Transverse colon (tissue), 4 donors: Measurements from ENCODE around the gene ZRANB3. TPM values are rescaled to one million over a fixed set of nuclear protein-coding genes. Genes with fewer than 3 reads are reported as not detected.
"Not testable (repeated sequence)": the region's sequence is repeated elsewhere in the genome, so short reads cannot be mapped to it uniquely, and the experiment has no call there.

Experiments
- DNase-seq: peaks from one replicate; pipeline ENCODE4 v3.0.0-alpha.2; 2019
- H3K27ac ChIP-seq, 4 donors: fragments of 200-600 bp; sonication (generic); 2 replicates each; pipeline ENCODE4 v1.5.1; 2016 to 2018; ENCODE audit warnings: inconsistent platforms in 4 of 4
- H3K27me3 ChIP-seq: fragments of 200-600 bp; sonication (generic); 2 replicates; pipeline ENCODE4 v1.5.1; 2017; ENCODE audit warnings: inconsistent platforms
- H3K36me3 ChIP-seq, 4 donors: fragments of 200-600 bp; sonication (generic); 2 replicates each; pipeline ENCODE4 v1.5.1; 2017 to 2019; ENCODE audit warnings: inconsistent platforms in 4 of 4
- H3K4me1 ChIP-seq, 4 donors: fragments of 200-600 bp; sonication (generic); 2 replicates each; pipeline ENCODE4 v1.5.1; 2017 to 2020; ENCODE audit warnings: inconsistent platforms in 4 of 4
- H3K4me3 ChIP-seq, 4 donors: fragments of 200-600 bp; sonication (generic); 1 replicate in 1 of 4; 2 replicates in 3 of 4; pipeline versions ENCODE4 v1.5.1 to v1.6.1; 2017 to 2019; ENCODE audit warnings: inconsistent platforms in 4 of 4
- H3K9me3 ChIP-seq, 2 donors: fragments of 200-600 bp; sonication (generic); 2 replicates each; pipeline ENCODE4 v1.5.1; 2017 to 2019; ENCODE audit warnings: inconsistent platforms in 2 of 2
- EP300 ChIP-seq: sonication (generic); formaldehyde crosslinking; IDR thresholded peaks from one replicate; pipeline ENCODE4 v1.6.1; 2017; ENCODE audit warnings: antibody characterized with exemption, low read depth
- POLR2A ChIP-seq: fragments of 450-650 bp; IDR thresholded peaks from one replicate; pipeline ENCODE4 v1.6.1; 2016; ENCODE audit warnings: antibody characterized with exemption, mild to moderate bottlenecking, moderate library complexity
- POLR2AphosphoS5 ChIP-seq, 3 donors: sonication (generic); formaldehyde crosslinking; IDR thresholded peaks; one replicate each; pipeline ENCODE4 v1.6.1; 2016; ENCODE audit warnings: antibody characterized with exemption in 3 of 3
- WGBS, 2 donors: methylation state at CpG; one replicate each; pipeline ENCODE4 v1.1.5; 2018; ENCODE audit warnings: low coverage in 1 of 2; 5-methylcytosine and 5-hydroxymethylcytosine counted together
- in situ Hi-C, 4 donors: fragments of 200-750 bp; cut with MboI; loops; one replicate each; pipeline versions ENCODE4 v1.15.0 to v1.15.1; 2017; ENCODE audit warnings: low sequenced_read_pairs in 3 of 4, low pct_ligation_motif_present in 1 of 4, low pct_unique_long_range_greater_than_20kb in 1 of 4
- intact Hi-C: fragments of 100-400 bp; cut with DNase I; formaldehyde crosslinking; loops from one replicate; pipeline ENCODE4 v1.15.1; 2023; ENCODE audit warnings: low total_unique reads
- total RNA-seq, 4 donors: library from RNA; depleted of rRNA; stranded (reverse); fragments of >200 nt; gene quantifications; one replicate each; pipeline ENCODE4 v1.1.0, GENCODE V29; 2016
- TF ChIP-seq, protein P1 (sequence below), 5 experiments: fragments of 200-600 bp in 3 of 5; fragments of 450-650 bp in 2 of 5; sonication (generic) in 3 of 5; IDR thresholded peaks; 1 replicate in 2 of 5; 2 replicates in 3 of 5; pipeline ENCODE4 v1.5.1; 2016 to 2017; ENCODE audit warnings: antibody characterized with exemption in 5 of 5, inconsistent platforms in 3 of 5, mild to moderate bottlenecking in 2 of 5, moderate library complexity in 1 of 5

The ZRANB3 gene
- total RNA-seq, 4 donors from 2014 or later = 0.37 to 3.0 (median 1.6) TPM

DNA sequence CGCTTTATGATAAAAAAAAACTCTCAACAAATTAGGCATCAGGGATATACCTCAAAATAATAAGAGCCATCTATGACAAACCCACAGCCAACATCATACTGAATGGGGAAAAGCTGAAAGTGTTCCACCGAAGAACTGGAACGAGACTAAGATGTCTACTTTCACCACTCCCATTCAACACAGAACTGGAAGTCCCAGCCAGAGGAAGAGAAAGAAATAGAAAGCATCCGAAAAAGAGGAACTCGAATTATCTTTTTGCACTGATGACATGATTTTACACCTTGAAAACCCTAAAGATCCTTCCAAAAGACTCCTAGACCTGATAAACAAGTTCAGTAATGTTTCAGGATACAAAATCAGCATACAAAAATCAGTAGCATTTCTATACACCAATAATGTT, 121.6 kb downstream of the ZRANB3 start:
- Histone ChIP-seq H3K27ac (no peak overlapping the region), H3K4me1 (no peaks in the 10 kb centered on the region), H3K27me3 (no peaks in the 10 kb centered on the region), H3K36me3 (no peaks in the 10 kb centered on the region), H3K4me3 (no peak overlapping the region), H3K9me3 (no peaks in the 10 kb centered on the region)
- intact Hi-C loops = no loop called here
- TF ChIP-seq, protein P1, sequence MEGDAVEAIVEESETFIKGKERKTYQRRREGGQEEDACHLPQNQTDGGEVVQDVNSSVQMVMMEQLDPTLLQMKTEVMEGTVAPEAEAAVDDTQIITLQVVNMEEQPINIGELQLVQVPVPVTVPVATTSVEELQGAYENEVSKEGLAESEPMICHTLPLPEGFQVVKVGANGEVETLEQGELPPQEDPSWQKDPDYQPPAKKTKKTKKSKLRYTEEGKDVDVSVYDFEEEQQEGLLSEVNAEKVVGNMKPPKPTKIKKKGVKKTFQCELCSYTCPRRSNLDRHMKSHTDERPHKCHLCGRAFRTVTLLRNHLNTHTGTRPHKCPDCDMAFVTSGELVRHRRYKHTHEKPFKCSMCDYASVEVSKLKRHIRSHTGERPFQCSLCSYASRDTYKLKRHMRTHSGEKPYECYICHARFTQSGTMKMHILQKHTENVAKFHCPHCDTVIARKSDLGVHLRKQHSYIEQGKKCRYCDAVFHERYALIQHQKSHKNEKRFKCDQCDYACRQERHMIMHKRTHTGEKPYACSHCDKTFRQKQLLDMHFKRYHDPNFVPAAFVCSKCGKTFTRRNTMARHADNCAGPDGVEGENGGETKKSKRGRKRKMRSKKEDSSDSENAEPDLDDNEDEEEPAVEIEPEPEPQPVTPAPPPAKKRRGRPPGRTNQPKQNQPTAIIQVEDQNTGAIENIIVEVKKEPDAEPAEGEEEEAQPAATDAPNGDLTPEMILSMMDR (IDR thresholded peaks at IDR 0.05) = no peak
- TF ChIP-seq POLR2A = no peak
- TF ChIP-seq POLR2AphosphoS5 (IDR thresholded peaks at IDR 0.05) = no peak
- no peak for TF ChIP-seq EP300
- no peak for DNase-seq
- 85 to 92% methylated on average over 5 of the region's 5 CpGs for WGBS, 2 donors
- in situ Hi-C loops = no loop called here

DNA sequence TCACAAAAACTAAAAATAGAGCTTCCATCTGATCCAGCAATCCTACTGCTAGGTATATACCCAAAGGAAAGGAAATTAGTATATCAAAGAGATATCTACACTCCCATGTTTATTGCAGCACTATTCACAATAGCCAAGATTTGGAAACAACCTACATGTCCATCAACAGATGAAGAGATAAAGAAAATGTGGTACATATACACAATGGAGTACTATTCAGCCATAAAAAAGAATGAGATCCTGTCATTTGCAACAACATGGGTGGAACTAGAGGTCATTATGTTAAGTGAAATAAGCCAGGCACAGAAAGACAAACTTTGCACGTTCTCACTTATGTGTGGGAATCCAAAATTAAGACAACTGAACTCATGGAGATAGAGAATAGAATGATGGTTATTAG, 134.8 kb downstream of the ZRANB3 start:
- DNase-seq, H3K36me3 ChIP-seq, H3K4me1 ChIP-seq, H3K4me3 ChIP-seq, H3K9me3 ChIP-seq, H3K27me3 ChIP-seq, in situ Hi-C loops, intact Hi-C loops, H3K27ac ChIP-seq: not testable (repeated sequence)
- WGBS, 2 donors = 82 to 100% methylated on average over 1 of the region's 1 CpG

DNA sequence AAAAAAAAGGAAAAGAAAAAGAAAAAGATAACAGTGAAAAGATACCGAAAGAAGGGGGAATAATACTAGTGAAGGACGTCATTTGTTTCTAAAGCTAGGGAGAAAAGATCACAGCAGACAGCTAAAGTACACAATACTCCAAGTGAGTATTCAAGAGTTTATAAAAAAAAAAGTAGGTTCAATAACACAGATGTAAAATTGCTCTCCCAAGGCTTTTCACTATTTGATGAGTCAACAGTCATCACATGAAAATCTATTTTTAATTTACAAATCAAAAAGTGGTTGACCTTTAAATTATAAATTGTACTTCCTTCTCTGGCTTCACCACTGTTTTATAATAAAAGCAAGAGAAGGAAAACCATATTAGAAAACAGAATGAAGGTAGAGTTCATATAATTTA, 144.0 kb downstream of the ZRANB3 start:
- H3K4me3 ChIP-seq = no peak overlapping the region
- in situ Hi-C loops = no loop called here
- H3K9me3 ChIP-seq = no peaks in the 10 kb centered on the region
- H3K27me3 ChIP-seq = no peaks in the 10 kb centered on the region
- DNase-seq = no peak
- no peaks in the 10 kb centered on the region for H3K4me1 ChIP-seq
- H3K27ac ChIP-seq = no peak overlapping the region
- intact Hi-C loops = no loop called here
- 88 to 96% methylated on average over 2 of the region's 2 CpGs for WGBS, 2 donors
- TF ChIP-seq, protein P1 (IDR thresholded peaks at IDR 0.05) = no peak
- TF ChIP-seq POLR2A = no peak
- no peak for TF ChIP-seq POLR2AphosphoS5 (IDR thresholded peaks at IDR 0.05)
- no peak for TF ChIP-seq EP300
- H3K36me3 ChIP-seq = no peaks in the 10 kb centered on the region

DNA sequence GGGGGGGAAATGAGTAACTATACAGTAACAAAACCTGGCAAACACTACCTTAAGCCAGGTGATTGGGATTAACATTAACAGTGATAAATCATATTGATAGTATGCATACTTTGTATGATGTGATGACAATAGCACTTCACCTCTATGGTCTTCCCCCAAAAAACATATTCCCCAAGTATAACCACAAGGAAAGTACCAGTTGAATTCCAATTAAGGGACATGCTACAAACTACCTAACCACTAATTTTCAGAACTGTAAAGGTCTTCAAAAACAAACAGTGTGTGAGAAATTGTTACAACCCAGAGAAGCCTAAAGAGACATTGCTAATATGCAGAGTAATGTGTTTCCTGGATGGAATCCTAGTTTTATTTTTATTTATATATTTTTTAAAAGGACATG, 152.4 kb downstream of the ZRANB3 start:
- intact Hi-C loops = no loop called here
- peaks cover 4 to 15% of the 10 kb centered on the region in 2 donors for H3K9me3 ChIP-seq
- TF ChIP-seq POLR2AphosphoS5 (IDR thresholded peaks at IDR 0.05) (no peak), POLR2A (no peak), EP300 (no peak)
- TF ChIP-seq, protein P1 (IDR thresholded peaks at IDR 0.05) = no peak
- H3K36me3 ChIP-seq = no peaks in the 10 kb centered on the region
- DNase-seq = no peak
- H3K4me1 ChIP-seq = no peaks in the 10 kb centered on the region
- in situ Hi-C loops = no loop called here
- H3K27ac ChIP-seq = no peak overlapping the region
- no peak overlapping the region for H3K4me3 ChIP-seq
- no peaks in the 10 kb centered on the region for H3K27me3 ChIP-seq

DNA sequence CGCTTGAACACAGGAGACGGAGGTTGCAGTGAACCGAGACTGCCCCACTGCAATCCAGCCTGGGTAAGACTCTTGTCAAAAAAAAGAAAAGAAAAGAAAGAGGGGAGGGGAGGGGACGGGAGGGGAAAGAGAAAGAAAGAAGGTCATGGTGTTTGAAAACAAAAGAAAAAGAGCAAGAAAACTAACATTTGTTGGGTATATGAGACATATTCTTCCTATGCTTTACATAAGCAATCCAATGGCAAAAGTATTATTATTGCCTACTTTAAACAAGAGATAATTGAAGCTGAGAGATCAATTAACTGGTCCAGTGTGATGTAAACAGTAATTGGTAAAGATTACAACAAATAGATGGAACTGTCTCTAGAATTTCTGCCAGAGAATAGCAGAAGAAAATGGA, 157.3 kb downstream of the ZRANB3 start:
- H3K27me3 ChIP-seq = no peaks in the 10 kb centered on the region
- 97 to 100% methylated on average over 1 to 4 of the region's 4 CpGs for WGBS, 2 donors
- in situ Hi-C loops = no loop called here
- intact Hi-C loops = no loop called here
- TF ChIP-seq, protein P1 (IDR thresholded peaks at IDR 0.05) = no peak
- TF ChIP-seq EP300 = no peak
- no peak for TF ChIP-seq POLR2AphosphoS5 (IDR thresholded peaks at IDR 0.05)
- no peak for TF ChIP-seq POLR2A
- H3K36me3 ChIP-seq = no peaks in the 10 kb centered on the region
- no peak overlapping the region for H3K27ac ChIP-seq
- H3K4me1 ChIP-seq = no peaks in the 10 kb centered on the region
- DNase-seq = no peak
- no peak overlapping the region for H3K4me3 ChIP-seq
- H3K9me3 ChIP-seq = no peaks in the 10 kb centered on the region
